ENCODE data around the gene LPP. TPM values are rescaled to one million over a fixed set of nuclear protein-coding genes. Genes with fewer than 3 reads are reported as not detected.

Gene LPP
- total RNA-seq, 1 donor from 2014 or later = 222 TPM

- no peaks in the 10 kb centered on the region for H3K27me3 ChIP-seq (ENCODE audit: insufficient read depth, low read length)
- H4K20me1 ChIP-seq (ENCODE audit: insufficient read depth, low read length) = no peaks in the 10 kb centered on the region
- no peaks in the 10 kb centered on the region for H3K36me3 Mint-ChIP-seq (ENCODE audit: low read depth, unreplicated experiment)
- no peak overlapping the region for H3K9ac ChIP-seq (ENCODE audit: low read length)
- H3K27ac Mint-ChIP-seq (ENCODE audit: unreplicated experiment) = no peak overlapping the region
- H3K4me2 ChIP-seq (ENCODE audit: low read length) = no peak overlapping the region
- DNase-seq (ENCODE audit: low read depth) (no peak), FAIRE-seq (no peak)
- H3K4me1 Mint-ChIP-seq (ENCODE audit: low read depth, unreplicated experiment) = no peaks in the 10 kb centered on the region
- H3K4me3 Mint-ChIP-seq (ENCODE audit: unreplicated experiment) = no peak overlapping the region
- H3K27ac ChIP-seq (ENCODE audit: low read depth, low read length) = no peak overlapping the region
- no peaks in the 10 kb centered on the region for H3K27me3 Mint-ChIP-seq (ENCODE audit: low read depth, unreplicated experiment)
- H2AFZ ChIP-seq (ENCODE audit: low read depth, low read length) = no peak overlapping the region
- H3K79me2 ChIP-seq (ENCODE audit: insufficient read depth, low read length) = no peaks in the 10 kb centered on the region
- H3K4me3 ChIP-seq (ENCODE audit: insufficient read depth, low read depth, low read length) = no peak overlapping the region
- H3K9me3 ChIP-seq (ENCODE audit: insufficient read depth, low read depth, low read length) = no peaks in the 10 kb centered on the region
- no peak for TF ChIP-seq CTCF (IDR thresholded peaks at IDR 0.05; ENCODE audit: insufficient read depth, low read depth, low read length)
- no peak for TF ChIP-seq EZH2 (IDR thresholded peaks at IDR 0.05; ENCODE audit: insufficient read depth, low read length)
- no peaks in the 10 kb centered on the region for H3K9me3 Mint-ChIP-seq (ENCODE audit: unreplicated experiment)
- peaks cover 5% of the 10 kb centered on the region for H3K4me1 ChIP-seq (ENCODE audit: insufficient read depth, low read length)
- no peaks in the 10 kb centered on the region for H3K36me3 ChIP-seq (ENCODE audit: insufficient read depth, low read length)
Measured at GRCh38 chr3:188146219-188146618, 7.7 kb upstream of the LPP start.

GRCh38 chr3:188147782-188148181, 6.2 kb upstream of the LPP start:
- no peak for FAIRE-seq
- no peaks in the 10 kb centered on the region for H3K27me3 ChIP-seq (ENCODE audit: insufficient read depth, low read length)
- no peak overlapping the region for H3K4me2 ChIP-seq (ENCODE audit: low read length)
- no peak overlapping the region for H3K27ac Mint-ChIP-seq (ENCODE audit: unreplicated experiment)
- H2AFZ ChIP-seq (ENCODE audit: low read depth, low read length) = no peak overlapping the region
- TF ChIP-seq EZH2 (IDR thresholded peaks at IDR 0.05; ENCODE audit: insufficient read depth, low read length) (no peak), CTCF (IDR thresholded peaks at IDR 0.05; ENCODE audit: insufficient read depth, low read depth, low read length) (no peak)
- no peaks in the 10 kb centered on the region for H3K36me3 ChIP-seq (ENCODE audit: insufficient read depth, low read length)
- no peak for DNase-seq (ENCODE audit: low read depth)
- peaks cover 15% of the 10 kb centered on the region for H3K4me1 ChIP-seq (ENCODE audit: insufficient read depth, low read length)
- no peaks in the 10 kb centered on the region for H3K9me3 ChIP-seq (ENCODE audit: insufficient read depth, low read depth, low read length)
- H3K79me2 ChIP-seq (ENCODE audit: insufficient read depth, low read length) = peaks cover 3% of the 10 kb centered on the region
- H3K4me3 ChIP-seq (ENCODE audit: insufficient read depth, low read depth, low read length) = no peak overlapping the region
- no peak overlapping the region for H3K4me3 Mint-ChIP-seq (ENCODE audit: unreplicated experiment)
- no peak overlapping the region for H3K27ac ChIP-seq (ENCODE audit: low read depth, low read length)
- H3K9me3 Mint-ChIP-seq (ENCODE audit: unreplicated experiment) = no peaks in the 10 kb centered on the region
- no peaks in the 10 kb centered on the region for H4K20me1 ChIP-seq (ENCODE audit: insufficient read depth, low read length)
- H3K9ac ChIP-seq (ENCODE audit: low read length) = no peak overlapping the region
- no peaks in the 10 kb centered on the region for H3K27me3 Mint-ChIP-seq (ENCODE audit: low read depth, unreplicated experiment)
- no peaks in the 10 kb centered on the region for H3K36me3 Mint-ChIP-seq (ENCODE audit: low read depth, unreplicated experiment)
- H3K4me1 Mint-ChIP-seq (ENCODE audit: low read depth, unreplicated experiment) = peaks cover 10% of the 10 kb centered on the region

- Histone ChIP-seq H3K36me3 (ENCODE audit: insufficient read depth, low read length) (no peaks in the 10 kb centered on the region), H3K27me3 (ENCODE audit: insufficient read depth, low read length) (no peaks in the 10 kb centered on the region), H3K9ac (ENCODE audit: low read length) (no peak overlapping the region), H3K4me3 (ENCODE audit: insufficient read depth, low read depth, low read length) (no peak overlapping the region), H3K79me2 (ENCODE audit: insufficient read depth, low read length) (peaks cover 8% of the 10 kb centered on the region), H2AFZ (ENCODE audit: low read depth, low read length) (no peak overlapping the region), H3K27ac (ENCODE audit: low read depth, low read length) (no peak overlapping the region), H4K20me1 (ENCODE audit: insufficient read depth, low read length) (no peaks in the 10 kb centered on the region), H3K4me1 (ENCODE audit: insufficient read depth, low read length) (peaks cover 20% of the 10 kb centered on the region), H3K4me2 (ENCODE audit: low read length) (no peak overlapping the region), H3K9me3 (ENCODE audit: insufficient read depth, low read depth, low read length) (no peaks in the 10 kb centered on the region)
- Mint-ChIP-seq H3K4me3 (ENCODE audit: unreplicated experiment) (no peak overlapping the region), H3K27me3 (ENCODE audit: low read depth, unreplicated experiment) (no peaks in the 10 kb centered on the region), H3K4me1 (ENCODE audit: low read depth, unreplicated experiment) (peaks cover 14% of the 10 kb centered on the region), H3K27ac (ENCODE audit: unreplicated experiment) (no peak overlapping the region), H3K9me3 (ENCODE audit: unreplicated experiment) (no peaks in the 10 kb centered on the region), H3K36me3 (ENCODE audit: low read depth, unreplicated experiment) (no peaks in the 10 kb centered on the region)
- no peak for TF ChIP-seq EZH2 (IDR thresholded peaks at IDR 0.05; ENCODE audit: insufficient read depth, low read length)
- TF ChIP-seq CTCF (IDR thresholded peaks at IDR 0.05; ENCODE audit: insufficient read depth, low read depth, low read length) = no peak
- FAIRE-seq (no peak), DNase-seq (ENCODE audit: low read depth) (no peak)
Measured at GRCh38 chr3:188148318-188148717, 5.6 kb upstream of the LPP start.
